ENCODE measurements around the gene NPR1. TPM values are rescaled to one million over a fixed set of nuclear protein-coding genes. Genes with fewer than 3 reads are reported as not detected.
A peak's percentile ranks its signal among the peaks of the same experiment; 100 is the strongest.

NPR1 gene
- total RNA-seq, 1 donor from 2014 or later = not detected

GRCh38 chr1:153658400-153659174 lies 19.9 kb upstream of the NPR1 start, which contains the start of gene SNAPIN:
Gene SNAPIN (plus strand): TSS chr1:153658703. CDS start chr1:153658744, 41 bp downstream.
- no peak for TF ChIP-seq CTCF (IDR thresholded peaks at IDR 0.05; ENCODE audit: partially characterized antibody, unreplicated experiment)
- DNase-seq = peak; percentile 92
- peaks cover 11% of the 10 kb centered on the region for H3K4me1 Mint-ChIP-seq (ENCODE audit: low read depth, unreplicated experiment)
- H3K4me3 Mint-ChIP-seq (ENCODE audit: unreplicated experiment) = peak within 1 kb of the TSS; percentile 97
- H3K36me3 Mint-ChIP-seq (ENCODE audit: unreplicated experiment) = no peaks in the 10 kb centered on the region
- H3K27ac Mint-ChIP-seq (ENCODE audit: unreplicated experiment) = peak within 1 kb of the TSS; percentile 68
- peaks cover 3% of the 10 kb centered on the region for H3K9me3 Mint-ChIP-seq (ENCODE audit: unreplicated experiment)
- peaks cover 6% of the 10 kb centered on the region for H3K27me3 Mint-ChIP-seq (ENCODE audit: unreplicated experiment)

DNA sequence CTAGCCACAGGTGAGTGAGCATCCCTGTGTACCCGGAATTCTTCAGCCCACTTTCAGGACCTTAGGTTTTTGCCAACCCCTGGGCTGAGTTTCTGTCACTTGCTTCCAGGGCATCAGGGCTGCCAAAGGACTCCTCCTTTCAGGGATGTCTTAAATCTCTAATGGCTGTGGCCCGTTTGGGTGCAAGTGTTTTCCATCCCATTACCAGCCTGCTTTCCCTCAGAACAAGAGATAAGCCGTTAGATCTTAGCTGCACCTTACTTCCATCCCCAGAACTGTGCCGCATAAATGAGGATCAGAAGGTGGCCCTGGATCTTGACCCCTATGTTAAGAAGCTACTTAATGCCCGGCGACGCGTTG lies 19.3 kb upstream of the NPR1 start:
- H3K4me3 Mint-ChIP-seq (ENCODE audit: unreplicated experiment) = peak overlapping the region; percentile 97
- no peak overlapping the region for H3K27ac Mint-ChIP-seq (ENCODE audit: unreplicated experiment)
- no peak for TF ChIP-seq CTCF (IDR thresholded peaks at IDR 0.05; ENCODE audit: partially characterized antibody, unreplicated experiment)
- H3K4me1 Mint-ChIP-seq (ENCODE audit: low read depth, unreplicated experiment) = peaks cover 11% of the 10 kb centered on the region
- no peaks in the 10 kb centered on the region for H3K36me3 Mint-ChIP-seq (ENCODE audit: unreplicated experiment)
- H3K9me3 Mint-ChIP-seq (ENCODE audit: unreplicated experiment) = peaks cover 3% of the 10 kb centered on the region
- DNase-seq = no peak
- peaks cover 3% of the 10 kb centered on the region for H3K27me3 Mint-ChIP-seq (ENCODE audit: unreplicated experiment)

DNA sequence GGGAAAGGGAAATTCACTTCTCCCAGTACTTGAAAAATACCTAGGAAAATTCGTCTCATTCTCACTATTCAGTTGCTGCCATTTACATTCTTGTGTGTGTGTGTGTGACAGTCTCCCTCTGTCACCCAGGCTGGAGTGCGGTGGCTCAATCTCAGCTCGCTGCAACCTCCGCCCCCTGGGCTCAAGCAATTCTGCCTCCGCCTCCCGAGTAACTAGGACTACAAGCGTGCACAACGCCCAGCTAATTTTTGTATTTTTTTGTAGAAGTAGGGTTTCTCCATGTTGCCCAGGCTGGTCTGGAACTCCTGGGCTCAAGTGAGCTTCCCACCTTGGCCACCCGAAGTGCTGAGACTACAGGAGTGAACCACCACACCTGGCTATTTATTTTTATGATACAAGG lies 18.8 kb upstream of the NPR1 start:
- H3K4me3 Mint-ChIP-seq (ENCODE audit: unreplicated experiment) = peak overlapping the region; percentile 97
- H3K9me3 Mint-ChIP-seq (ENCODE audit: unreplicated experiment) = peaks cover 3% of the 10 kb centered on the region
- H3K27me3 Mint-ChIP-seq (ENCODE audit: unreplicated experiment) = peaks cover 3% of the 10 kb centered on the region
- H3K4me1 Mint-ChIP-seq (ENCODE audit: low read depth, unreplicated experiment) = peaks cover 11% of the 10 kb centered on the region
- no peak overlapping the region for H3K27ac Mint-ChIP-seq (ENCODE audit: unreplicated experiment)
- no peak for TF ChIP-seq CTCF (IDR thresholded peaks at IDR 0.05; ENCODE audit: partially characterized antibody, unreplicated experiment)
- H3K36me3 Mint-ChIP-seq (ENCODE audit: unreplicated experiment) = no peaks in the 10 kb centered on the region
- no peak for DNase-seq

DNA sequence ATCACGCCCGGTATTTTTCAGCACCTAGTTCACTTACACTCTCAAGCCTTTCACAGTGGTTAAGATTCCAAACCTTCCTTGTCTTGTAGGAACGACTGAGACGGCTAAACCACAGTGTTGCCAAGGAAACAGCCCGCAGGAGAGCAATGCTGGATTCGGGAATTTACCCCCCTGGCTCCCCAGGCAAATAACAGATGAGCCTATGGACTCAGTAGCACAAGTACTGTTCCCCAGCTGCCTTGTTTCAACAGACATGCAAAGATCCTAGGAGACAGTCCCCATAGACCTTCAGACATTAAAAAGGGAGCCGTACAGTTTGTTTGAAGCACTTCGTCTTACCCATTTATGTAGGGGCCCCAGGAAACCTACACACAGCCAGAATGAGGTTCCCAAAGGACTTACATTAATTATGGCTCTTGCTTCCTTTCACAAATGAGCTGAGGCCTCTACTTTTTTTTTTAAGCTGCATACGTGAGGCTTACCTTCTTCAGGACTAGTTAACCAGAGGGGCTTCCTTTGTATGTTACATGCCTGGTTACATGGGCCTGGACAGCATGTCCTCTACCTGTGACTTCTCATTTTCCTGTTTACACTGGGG lies 17.3 kb upstream of the NPR1 start:
- DNase-seq = no peak
- peak overlapping the region; percentile 38 for H3K27ac Mint-ChIP-seq (ENCODE audit: unreplicated experiment)
- no peaks in the 10 kb centered on the region for H3K36me3 Mint-ChIP-seq (ENCODE audit: unreplicated experiment)
- peaks cover 3% of the 10 kb centered on the region for H3K9me3 Mint-ChIP-seq (ENCODE audit: unreplicated experiment)
- peaks cover 11% of the 10 kb centered on the region for H3K4me1 Mint-ChIP-seq (ENCODE audit: low read depth, unreplicated experiment)
- TF ChIP-seq CTCF (IDR thresholded peaks at IDR 0.05; ENCODE audit: partially characterized antibody, unreplicated experiment) = no peak
- peaks cover 3% of the 10 kb centered on the region for H3K27me3 Mint-ChIP-seq (ENCODE audit: unreplicated experiment)
- H3K4me3 Mint-ChIP-seq (ENCODE audit: unreplicated experiment) = peak overlapping the region; percentile 63

- no peak overlapping the region for H3K27ac Mint-ChIP-seq (ENCODE audit: unreplicated experiment)
- H3K4me3 Mint-ChIP-seq (ENCODE audit: unreplicated experiment) = no peak overlapping the region
- no peak for DNase-seq
- TF ChIP-seq CTCF (IDR thresholded peaks at IDR 0.05; ENCODE audit: partially characterized antibody, unreplicated experiment) = no peak
- peaks cover 3% of the 10 kb centered on the region for H3K9me3 Mint-ChIP-seq (ENCODE audit: unreplicated experiment)
- no peaks in the 10 kb centered on the region for H3K36me3 Mint-ChIP-seq (ENCODE audit: unreplicated experiment)
- peaks cover 3% of the 10 kb centered on the region for H3K27me3 Mint-ChIP-seq (ENCODE audit: unreplicated experiment)
- H3K4me1 Mint-ChIP-seq (ENCODE audit: low read depth, unreplicated experiment) = peaks cover 11% of the 10 kb centered on the region
These were observed 16.2 kb upstream of the NPR1 start for GRCh38 chr1:153662269-153662668.
